ENCODE data around the gene KCTD11. TPM values are rescaled to one million over a fixed set of nuclear protein-coding genes. Genes with fewer than 3 reads are reported as not detected.

The KCTD11 gene
- total RNA-seq, 4 donors from 2014 or later: 30.3 to 65.4 (median 42.8) TPM

DNA sequence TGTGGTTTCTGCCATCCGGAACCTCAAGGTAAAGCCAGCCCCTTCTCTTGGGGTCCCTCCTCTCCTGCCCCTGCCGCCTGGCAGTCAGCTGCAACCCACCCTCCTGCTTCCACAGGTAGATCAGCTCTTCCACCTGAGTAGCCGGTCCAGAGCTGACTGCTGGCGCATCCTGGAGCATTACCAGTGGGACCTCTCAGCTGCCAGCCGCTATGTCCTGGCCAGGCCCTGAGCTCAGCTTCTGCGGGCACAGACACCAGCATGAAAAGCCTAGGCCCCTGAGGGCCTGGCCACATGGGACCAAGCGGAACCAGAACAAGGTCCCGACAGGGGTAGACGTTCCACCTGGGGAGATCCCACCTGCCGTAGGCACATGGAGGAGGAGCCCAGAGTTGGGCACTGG lies 36.9 kb downstream of the KCTD11 start:
- intact Hi-C loops (cut with DNase I; ENCODE audit: low total_unique reads): no loop called here
- TF ChIP-seq, protein P1, sequence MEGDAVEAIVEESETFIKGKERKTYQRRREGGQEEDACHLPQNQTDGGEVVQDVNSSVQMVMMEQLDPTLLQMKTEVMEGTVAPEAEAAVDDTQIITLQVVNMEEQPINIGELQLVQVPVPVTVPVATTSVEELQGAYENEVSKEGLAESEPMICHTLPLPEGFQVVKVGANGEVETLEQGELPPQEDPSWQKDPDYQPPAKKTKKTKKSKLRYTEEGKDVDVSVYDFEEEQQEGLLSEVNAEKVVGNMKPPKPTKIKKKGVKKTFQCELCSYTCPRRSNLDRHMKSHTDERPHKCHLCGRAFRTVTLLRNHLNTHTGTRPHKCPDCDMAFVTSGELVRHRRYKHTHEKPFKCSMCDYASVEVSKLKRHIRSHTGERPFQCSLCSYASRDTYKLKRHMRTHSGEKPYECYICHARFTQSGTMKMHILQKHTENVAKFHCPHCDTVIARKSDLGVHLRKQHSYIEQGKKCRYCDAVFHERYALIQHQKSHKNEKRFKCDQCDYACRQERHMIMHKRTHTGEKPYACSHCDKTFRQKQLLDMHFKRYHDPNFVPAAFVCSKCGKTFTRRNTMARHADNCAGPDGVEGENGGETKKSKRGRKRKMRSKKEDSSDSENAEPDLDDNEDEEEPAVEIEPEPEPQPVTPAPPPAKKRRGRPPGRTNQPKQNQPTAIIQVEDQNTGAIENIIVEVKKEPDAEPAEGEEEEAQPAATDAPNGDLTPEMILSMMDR (IDR thresholded peaks at IDR 0.05): no peak
- TF ChIP-seq POLR2A (IDR thresholded peaks at IDR 0.05): no peak
- no peak overlapping the region for H3K4me3 ChIP-seq (ENCODE audit: low read depth, poor library complexity, severe bottlenecking)
- DNase-seq (ENCODE audit: low spot score in 2 of 2): no peak
- WGBS, 2 donors: 91 to 93% methylated on average over 10 of the region's 10 CpGs

DNA sequence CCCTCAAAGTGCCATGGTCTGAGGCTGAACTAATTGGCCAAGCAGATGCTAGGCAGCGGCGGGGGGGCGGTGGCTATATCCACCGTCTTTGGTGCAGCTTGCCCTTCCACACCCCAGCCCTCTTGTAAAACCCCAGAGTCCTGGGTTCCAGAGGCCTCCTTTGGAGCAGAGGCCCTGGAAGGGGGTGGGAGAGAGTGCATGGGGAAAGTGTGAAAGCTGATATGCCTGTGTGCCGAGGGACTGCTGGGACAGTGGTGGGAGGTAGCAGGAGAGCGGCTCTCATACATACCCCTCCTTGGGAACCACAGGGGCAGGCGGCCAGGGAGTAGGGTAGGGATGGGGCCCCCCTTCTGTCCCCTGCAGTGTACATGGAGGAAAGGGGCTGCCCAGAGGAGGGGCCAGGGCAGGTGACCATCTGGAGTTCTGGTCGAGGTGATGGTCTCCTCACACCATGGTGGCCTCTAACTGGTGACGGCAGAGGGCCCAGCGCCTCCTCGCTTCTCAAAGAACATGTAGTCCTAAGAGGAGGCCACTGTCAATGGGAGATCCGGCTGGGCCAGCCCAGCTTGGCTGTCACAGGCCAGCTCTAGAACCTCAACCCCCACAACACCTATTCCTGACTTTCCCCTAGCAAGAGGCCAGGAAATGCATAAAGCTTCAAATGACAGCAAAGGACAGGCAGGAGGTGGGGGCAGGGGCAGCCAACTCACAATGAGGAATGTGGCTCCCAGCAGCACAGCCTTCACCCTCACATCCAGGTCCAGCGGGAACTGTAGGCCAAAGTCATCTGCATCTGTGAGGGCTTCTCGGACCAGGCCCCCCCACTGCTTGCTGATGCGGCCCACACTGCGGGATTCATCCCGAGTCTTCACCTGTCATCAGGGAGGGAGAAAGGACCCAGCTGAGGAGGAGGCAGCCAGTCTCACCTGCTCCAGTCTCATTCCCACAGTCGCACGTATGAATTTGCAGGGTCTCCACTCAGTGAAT lies 38.3 kb downstream of the KCTD11 start:
- no peak overlapping the region for H3K4me3 ChIP-seq (ENCODE audit: low read depth, poor library complexity, severe bottlenecking)
- intact Hi-C loops (cut with DNase I; ENCODE audit: low total_unique reads): no loop called here
- WGBS, 2 donors: 82 to 91% methylated on average over 19 of the region's 19 CpGs
- no peak for TF ChIP-seq POLR2A (IDR thresholded peaks at IDR 0.05)
- TF ChIP-seq, protein P1 (IDR thresholded peaks at IDR 0.05): no peak
- DNase-seq (ENCODE audit: low spot score in 2 of 2): no peak

DNA sequence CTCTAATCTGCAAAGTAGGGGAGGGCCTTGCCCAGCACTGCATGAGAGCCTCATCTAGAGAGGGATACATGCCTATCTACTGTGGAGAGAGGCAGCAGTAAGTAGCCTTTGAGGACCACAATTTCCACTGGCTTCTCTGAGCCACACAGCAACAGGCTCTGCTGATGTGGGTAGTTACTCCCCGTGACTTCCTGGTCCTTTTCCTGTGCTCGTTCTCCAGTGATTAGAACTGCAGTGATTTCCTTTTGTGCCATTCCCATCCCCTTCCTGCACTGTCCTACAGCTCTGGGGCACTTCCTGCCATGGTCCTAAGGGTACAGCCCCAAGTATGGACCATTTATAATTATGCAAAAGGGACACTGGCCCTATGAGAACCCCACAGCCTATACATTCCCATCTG lies 39.3 kb downstream of the KCTD11 start:
- no peak for DNase-seq (ENCODE audit: low spot score in 2 of 2)
- 59 to 80% methylated on average over 2 of the region's 2 CpGs for WGBS, 2 donors
- H3K4me3 ChIP-seq (ENCODE audit: low read depth, poor library complexity, severe bottlenecking): no peak overlapping the region
- intact Hi-C loops (cut with DNase I; ENCODE audit: low total_unique reads): no loop called here
- TF ChIP-seq POLR2A (IDR thresholded peaks at IDR 0.05): no peak
- TF ChIP-seq, protein P1 (IDR thresholded peaks at IDR 0.05): no peak

DNA sequence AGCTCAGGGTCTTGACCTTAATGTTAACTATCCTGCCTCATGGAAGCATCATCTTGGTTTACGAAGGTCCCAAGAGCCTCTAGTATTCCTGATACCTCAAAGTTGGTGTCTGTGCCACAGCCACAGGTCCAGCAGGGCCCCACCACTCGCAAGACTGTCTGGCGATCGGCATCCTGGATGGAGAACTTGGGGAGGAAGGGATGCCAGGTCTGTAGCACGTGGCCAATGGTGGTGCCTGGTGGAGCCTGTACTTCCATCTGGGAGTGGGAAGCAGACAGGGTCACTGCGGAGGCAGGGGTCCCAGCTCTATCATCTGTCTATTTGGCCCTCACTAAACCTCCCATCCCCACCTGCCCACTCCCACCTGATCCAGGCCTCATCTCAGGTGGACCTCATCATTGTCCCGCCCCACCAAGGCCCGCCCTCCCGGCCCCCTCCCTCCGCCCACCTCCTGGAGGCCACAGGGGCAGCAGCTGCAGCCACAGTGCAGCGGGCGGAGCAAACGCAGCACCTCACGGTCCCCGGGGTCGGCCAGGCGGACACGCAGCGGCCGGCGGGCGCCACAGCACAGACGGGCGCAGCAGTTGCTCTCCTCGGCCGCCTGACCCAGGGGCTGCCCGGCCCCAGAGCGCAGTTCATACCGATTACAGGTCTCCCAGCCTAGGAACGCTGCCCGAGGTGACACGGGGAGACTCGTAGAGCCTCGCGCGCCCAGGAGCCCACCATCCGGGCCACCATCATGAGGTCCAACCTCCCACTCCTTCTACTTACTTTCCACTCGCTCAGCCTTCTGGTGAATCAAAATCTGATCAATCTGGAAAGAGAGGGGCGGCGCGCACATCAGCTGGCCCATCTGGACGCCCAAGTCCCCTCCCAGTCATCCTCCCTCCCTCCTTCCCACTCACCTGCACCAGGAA lies 41.0 kb downstream of the KCTD11 start:
- TF ChIP-seq, protein P1 (IDR thresholded peaks at IDR 0.05): no peak
- TF ChIP-seq POLR2A (IDR thresholded peaks at IDR 0.05): no peak
- DNase-seq (ENCODE audit: low spot score in 2 of 2): no peak
- intact Hi-C loops (cut with DNase I; ENCODE audit: low total_unique reads): no loop called here
- H3K4me3 ChIP-seq (ENCODE audit: low read depth, poor library complexity, severe bottlenecking): no peak overlapping the region
- WGBS, 2 donors: 77 to 81% methylated on average over 31 to 37 of the region's 42 CpGs

DNA sequence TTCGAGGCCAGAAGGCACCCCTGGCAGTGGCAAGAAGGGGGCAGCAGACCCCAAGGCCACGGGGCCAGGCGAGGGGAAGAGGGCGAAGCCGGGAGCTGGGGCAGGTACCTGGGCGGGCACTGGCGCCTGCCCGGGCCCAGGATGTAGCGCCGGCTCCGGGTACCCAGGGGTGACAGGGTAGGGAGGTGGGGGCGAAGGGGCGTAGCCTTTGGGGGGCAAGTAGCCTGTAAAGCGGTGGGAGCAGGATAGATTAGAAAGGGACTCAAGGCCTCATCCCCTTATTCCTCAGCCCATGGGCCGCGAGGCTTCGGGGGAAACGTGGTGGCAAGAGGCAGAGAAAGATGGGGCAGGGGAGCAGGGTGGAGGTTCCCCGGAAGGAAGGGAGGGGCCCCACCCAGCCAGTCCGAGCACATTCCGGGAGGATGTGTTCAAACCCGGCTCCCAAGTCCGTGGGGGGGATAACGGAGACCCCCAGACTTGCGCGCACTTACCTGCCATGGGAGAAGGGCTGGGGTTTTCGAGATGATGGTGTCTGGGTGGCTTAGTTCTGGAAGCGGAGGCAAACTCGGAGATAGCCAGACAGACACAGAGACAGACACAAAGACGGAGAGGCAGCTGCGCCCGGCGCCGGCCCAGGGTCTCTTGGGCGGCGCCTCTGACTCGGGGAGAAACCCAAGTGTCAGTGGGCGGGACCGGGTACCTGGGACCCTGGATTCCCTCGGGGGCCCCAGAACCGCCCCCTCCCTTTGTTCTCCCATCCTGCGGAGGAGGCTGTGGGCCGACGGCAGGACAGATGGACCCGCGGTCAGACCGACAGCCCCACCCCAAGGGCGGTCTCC lies 41.9 kb downstream of the KCTD11 start:
- peak overlapping the region; percentile 61 for H3K4me3 ChIP-seq (ENCODE audit: low read depth, poor library complexity, severe bottlenecking)
- DNase-seq (ENCODE audit: low spot score in 2 of 2): no peak
- no peak for TF ChIP-seq POLR2A (IDR thresholded peaks at IDR 0.05)
- TF ChIP-seq, protein P1 (IDR thresholded peaks at IDR 0.05): no peak
- intact Hi-C loops (cut with DNase I; ENCODE audit: low total_unique reads): no loop called here
- WGBS, 2 donors: 5 to 9% methylated on average over 29 to 48 of the region's 48 CpGs

Data from lower leg skin (tissue), 4 donors.